Measurements from ENCODE around the gene THAP4.

GRCh38 chr2:241645915-241646645 lies 9.1 kb upstream of the THAP4 start:
- TF ChIP-seq, protein P1, sequence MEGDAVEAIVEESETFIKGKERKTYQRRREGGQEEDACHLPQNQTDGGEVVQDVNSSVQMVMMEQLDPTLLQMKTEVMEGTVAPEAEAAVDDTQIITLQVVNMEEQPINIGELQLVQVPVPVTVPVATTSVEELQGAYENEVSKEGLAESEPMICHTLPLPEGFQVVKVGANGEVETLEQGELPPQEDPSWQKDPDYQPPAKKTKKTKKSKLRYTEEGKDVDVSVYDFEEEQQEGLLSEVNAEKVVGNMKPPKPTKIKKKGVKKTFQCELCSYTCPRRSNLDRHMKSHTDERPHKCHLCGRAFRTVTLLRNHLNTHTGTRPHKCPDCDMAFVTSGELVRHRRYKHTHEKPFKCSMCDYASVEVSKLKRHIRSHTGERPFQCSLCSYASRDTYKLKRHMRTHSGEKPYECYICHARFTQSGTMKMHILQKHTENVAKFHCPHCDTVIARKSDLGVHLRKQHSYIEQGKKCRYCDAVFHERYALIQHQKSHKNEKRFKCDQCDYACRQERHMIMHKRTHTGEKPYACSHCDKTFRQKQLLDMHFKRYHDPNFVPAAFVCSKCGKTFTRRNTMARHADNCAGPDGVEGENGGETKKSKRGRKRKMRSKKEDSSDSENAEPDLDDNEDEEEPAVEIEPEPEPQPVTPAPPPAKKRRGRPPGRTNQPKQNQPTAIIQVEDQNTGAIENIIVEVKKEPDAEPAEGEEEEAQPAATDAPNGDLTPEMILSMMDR (IDR thresholded peaks at IDR 0.05; ENCODE audit: low read depth, low read length): no peak
- TF ChIP-seq POLR2A (IDR thresholded peaks at IDR 0.05; ENCODE audit: extremely low read depth, insufficient read length): no peak

Data from NB4 (cell line).